Endothelial cell of umbilical vein (primary cell): ENCODE measurements around the gene SPINK6. TPM values are rescaled to one million over a fixed set of nuclear protein-coding genes. Genes with fewer than 3 reads are reported as not detected.

Source experiments
- BruUV-seq: library from RNA; stranded (reverse); fragments of 400-500 nt; replicated peaks from 2 replicates; lab custom pipeline; 2021; lab: Mats Ljungman, UMichigan
- CTCF ChIA-PET: fragments of 300-600, 350-600 bp; sonication (Branson Sonifier 250); formaldehyde crosslinking; loops from one replicate; lab custom pipeline; 2021; ENCODE audit warnings: antibody characterized with exemption, inconsistent platforms; lab: Charles Lee
- POLR2A ChIA-PET: fragments of 300-600, 350-600 bp; sonication (Branson Sonifier 250); formaldehyde crosslinking; loops from one replicate; lab custom pipeline; 2021; ENCODE audit warnings: antibody characterized with exemption, inconsistent platforms; lab: Charles Lee
- DNase-seq: peaks from one replicate; pipeline ENCODE4 v3.0.0-alpha.2; 2011; ENCODE audit warnings: low read depth, low spot score
- FAIRE-seq: peaks from 2 replicates; lab custom pipeline; 2011; peaks lifted over from hg19 to GRCh38; lab: Jason Lieb, UNC
- H2AFZ ChIP-seq: 2 replicates; pipeline ENCODE4 v1.6.0; 2012; ENCODE audit warnings: low read depth, low read length, control low read depth, inconsistent platforms
- H3K27ac ChIP-seq: 2 replicates; pipeline ENCODE4 v1.5.1; 2011; ENCODE audit warnings: low read depth, mild to moderate bottlenecking, control low read depth, low read length, moderate library complexity; ENCODE audit not compliant: insufficient read depth
- H3K27me3 ChIP-seq, 2 experiments: 2 replicates each; pipeline versions ENCODE4 v1.6.0 to v1.6.1; 2011; ENCODE audit warnings: low read length in 2 of 2, mixed read lengths in 1 of 2; ENCODE audit not compliant: control insufficient read depth in 2 of 2, insufficient read depth in 2 of 2
- H3K36me3 ChIP-seq, 2 experiments: 2 replicates in 1 of 2; 3 replicates in 1 of 2; pipeline ENCODE4 v1.5.1; 2011; ENCODE audit warnings: low read length in 2 of 2, mild to moderate bottlenecking in 1 of 2, moderate library complexity in 1 of 2; ENCODE audit not compliant: control insufficient read depth in 2 of 2, insufficient read depth in 2 of 2; ENCODE audit errors: extremely low read depth in 1 of 2
- H3K4me1 ChIP-seq: 3 replicates; pipeline ENCODE4 v1.5.1; 2011; ENCODE audit warnings: mild to moderate bottlenecking, low read length; ENCODE audit not compliant: control insufficient read depth, insufficient read depth; ENCODE audit errors: extremely low read depth
- H3K4me2 ChIP-seq: 2 replicates; pipeline ENCODE4 v1.6.1; 2011; ENCODE audit warnings: low read length, control low read depth, mixed read lengths; ENCODE audit not compliant: insufficient read depth
- H3K4me3 ChIP-seq, 3 experiments: fragments of 200-600 bp in 1 of 3; sonication (generic), shearing (Covaris generic) in 1 of 3; replicated peaks in 1 of 3; 2 replicates each; pipeline ENCODE4 v1.5.1; 2011 to 2016; ENCODE audit warnings: control low read depth in 3 of 3, low read length in 3 of 3, mild to moderate bottlenecking in 2 of 3, inconsistent platforms in 1 of 3, low read depth in 1 of 3, moderate library complexity in 1 of 3; ENCODE audit not compliant: insufficient read depth in 1 of 3
- H3K79me2 ChIP-seq: 2 replicates; pipeline ENCODE4 v1.6.0; 2012; ENCODE audit warnings: low read length, inconsistent platforms; ENCODE audit not compliant: control insufficient read depth, insufficient read depth
- H3K9ac ChIP-seq: replicated peaks from 2 replicates; pipeline ENCODE3; 2011; ENCODE audit warnings: low read length, control low read depth; ENCODE audit not compliant: insufficient read depth; ENCODE audit errors: extremely low read depth
- H3K9me1 ChIP-seq: replicated peaks from 3 replicates; pipeline ENCODE4 v1.6.0; 2011; ENCODE audit warnings: mild to moderate bottlenecking, low read length; ENCODE audit not compliant: control insufficient read depth, insufficient read depth; ENCODE audit errors: extremely low read depth
- H3K9me3 ChIP-seq: replicated peaks from 2 replicates; pipeline ENCODE4 v1.5.1; 2012; ENCODE audit warnings: low read length, inconsistent platforms; ENCODE audit not compliant: control insufficient read depth, insufficient read depth
- H4K20me1 ChIP-seq: replicated peaks from 2 replicates; pipeline ENCODE3; 2011; ENCODE audit warnings: mild to moderate bottlenecking, low read length; ENCODE audit not compliant: control insufficient read depth, insufficient read depth; ENCODE audit errors: extremely low read depth
- EZH2 ChIP-seq: IDR thresholded peaks from 2 replicates; pipeline ENCODE4 v1.6.1; 2012; ENCODE audit warnings: borderline replicate concordance, low read depth, mild to moderate bottlenecking, moderate library complexity, low read length, inconsistent platforms; ENCODE audit not compliant: severe bottlenecking
- FOS ChIP-seq: IDR thresholded peaks from 2 replicates; pipeline ENCODE4 v1.6.1; 2011; ENCODE audit warnings: mild to moderate bottlenecking, low read length, moderate library complexity, borderline replicate concordance; ENCODE audit not compliant: insufficient read depth
- GATA2 ChIP-seq: IDR thresholded peaks from 2 replicates; pipeline ENCODE4 v1.7.0; 2011; ENCODE audit warnings: low read depth, mild to moderate bottlenecking, moderate library complexity, mixed read lengths, low read length; ENCODE audit not compliant: insufficient read length, insufficient read depth
- JUN ChIP-seq: IDR thresholded peaks from 2 replicates; pipeline ENCODE4 v1.6.1; 2011; ENCODE audit warnings: borderline replicate concordance, low read depth; ENCODE audit not compliant: insufficient read length, insufficient read depth
- MYC ChIP-seq: IDR thresholded peaks from one replicate; pipeline ENCODE4 v1.6.1; 2011; ENCODE audit warnings: mild to moderate bottlenecking, low read depth, low read length
- POLR2A ChIP-seq: IDR thresholded peaks from 2 replicates; pipeline ENCODE4 v1.6.1; 2012; ENCODE audit warnings: low read depth, mild to moderate bottlenecking, control low read depth, low read length
- POLR2AphosphoS5 ChIP-seq: IDR thresholded peaks from 2 replicates; pipeline ENCODE4 v1.6.1; 2012; ENCODE audit warnings: low read depth, mild to moderate bottlenecking, control low read depth, low read length, moderate library complexity; ENCODE audit not compliant: insufficient read depth
- dilution Hi-C: fragments of 300-500 bp; cut with MboI; formaldehyde crosslinking; loops from one replicate; pipeline ENCODE4 v1.15.0; 2019; ENCODE audit warnings: low sequenced_read_pairs; ENCODE audit not compliant: extremely low pct_ligation_motif_present
- intact Hi-C: fragments of 100-400 bp; cut with micrococcal nuclease; formaldehyde crosslinking; loops from one replicate; pipeline ENCODE4 v1.10.0; 2022
- polyA plus RNA-seq, 4 experiments: library from polyadenylated mRNA; depleted of rRNA in 3 of 4; stranded (reverse) in 3 of 4; unstranded in 1 of 4; fragments of >200 nt; gene quantifications; 2 replicates each; pipeline versions ENCODE4 v1.2.1 to v1.2.3, GENCODE V29; 2011 to 2012; ENCODE audit warnings: missing spikeins in 1 of 4
- total RNA-seq: library from RNA; stranded (reverse); gene quantifications from 2 replicates; pipeline ENCODE4 v1.2.3, GENCODE V29; 2021
- TF ChIP-seq, protein P1 (sequence below): IDR thresholded peaks from 2 replicates; pipeline ENCODE4 v1.6.1; 2011; ENCODE audit not compliant: insufficient read depth, insufficient read length
- TF ChIP-seq, protein P2 (sequence below), 2 donors: IDR thresholded peaks; 1 replicate in 1 of 2; 2 replicates in 1 of 2; pipeline ENCODE4 v1.5.1; 2011; ENCODE audit warnings: low read length in 2 of 2, mild to moderate bottlenecking in 2 of 2, moderate library complexity in 2 of 2, control low read depth in 1 of 2, inconsistent platforms in 1 of 2, low read depth in 1 of 2; ENCODE audit not compliant: insufficient read depth in 1 of 2; ENCODE audit errors: extremely low read depth in 1 of 2

The SPINK6 gene
- total and polyA plus RNA-seq, 2 donors (not counting 3 experiments of a cell fraction or from before 2014, with no cell fraction given): not detected

- H3K4me2 ChIP-seq: no peak overlapping the region
- no peak for FAIRE-seq
- H3K9me1 ChIP-seq: no peaks in the 10 kb centered on the region
- no peak for DNase-seq
- no peaks in the 10 kb centered on the region for H3K36me3 ChIP-seq
- CTCF ChIA-PET: interaction anchor here (2.1 kb wide), 1 partner anchor 184 kb away, joined by 6 read pairs; no protein-coding TSS in a partner anchor
- no peak overlapping the region for H3K27ac ChIP-seq
- intact Hi-C loops: no loop called here
- H4K20me1 ChIP-seq: no peaks in the 10 kb centered on the region
- dilution Hi-C loops: no loop called here
- POLR2A ChIA-PET: no interaction called here
- H2AFZ ChIP-seq: no peak overlapping the region
- peaks cover 10% of the 10 kb centered on the region for H3K4me1 ChIP-seq
- H3K4me3 ChIP-seq: no peak overlapping the region
- no peaks in the 10 kb centered on the region for H3K9me3 ChIP-seq
- TF ChIP-seq GATA2 (no peak), POLR2AphosphoS5 (no peak), JUN (no peak), EZH2 (no peak), MYC (no peak), POLR2A (no peak), FOS (no peak)
- TF ChIP-seq, protein P1, sequence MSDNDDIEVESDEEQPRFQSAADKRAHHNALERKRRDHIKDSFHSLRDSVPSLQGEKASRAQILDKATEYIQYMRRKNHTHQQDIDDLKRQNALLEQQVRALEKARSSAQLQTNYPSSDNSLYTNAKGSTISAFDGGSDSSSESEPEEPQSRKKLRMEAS: no peak
- TF ChIP-seq, protein P2, sequence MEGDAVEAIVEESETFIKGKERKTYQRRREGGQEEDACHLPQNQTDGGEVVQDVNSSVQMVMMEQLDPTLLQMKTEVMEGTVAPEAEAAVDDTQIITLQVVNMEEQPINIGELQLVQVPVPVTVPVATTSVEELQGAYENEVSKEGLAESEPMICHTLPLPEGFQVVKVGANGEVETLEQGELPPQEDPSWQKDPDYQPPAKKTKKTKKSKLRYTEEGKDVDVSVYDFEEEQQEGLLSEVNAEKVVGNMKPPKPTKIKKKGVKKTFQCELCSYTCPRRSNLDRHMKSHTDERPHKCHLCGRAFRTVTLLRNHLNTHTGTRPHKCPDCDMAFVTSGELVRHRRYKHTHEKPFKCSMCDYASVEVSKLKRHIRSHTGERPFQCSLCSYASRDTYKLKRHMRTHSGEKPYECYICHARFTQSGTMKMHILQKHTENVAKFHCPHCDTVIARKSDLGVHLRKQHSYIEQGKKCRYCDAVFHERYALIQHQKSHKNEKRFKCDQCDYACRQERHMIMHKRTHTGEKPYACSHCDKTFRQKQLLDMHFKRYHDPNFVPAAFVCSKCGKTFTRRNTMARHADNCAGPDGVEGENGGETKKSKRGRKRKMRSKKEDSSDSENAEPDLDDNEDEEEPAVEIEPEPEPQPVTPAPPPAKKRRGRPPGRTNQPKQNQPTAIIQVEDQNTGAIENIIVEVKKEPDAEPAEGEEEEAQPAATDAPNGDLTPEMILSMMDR (IDR thresholded peaks at IDR 0.05; ENCODE audit: extremely low read depth in 1 of 2, insufficient read depth in 1 of 2, low read depth in 1 of 2, low read length in 2 of 2): no peak
- no peak overlapping the region for H3K9ac ChIP-seq
- H3K27me3 ChIP-seq: no peaks in the 10 kb centered on the region
- no TSS peak for BruUV-seq
- no peaks in the 10 kb centered on the region for H3K79me2 ChIP-seq
Observed at GRCh38 chr5:148191010-148191409, 11.8 kb upstream of the SPINK6 start.
